Mesothelial cell of epicardium (in vitro differentiated cells): ENCODE measurements around the gene PCDHB10. TPM values are rescaled to one million over a fixed set of nuclear protein-coding genes. Genes with fewer than 3 reads are reported as not detected.
"Not testable (repeated sequence)": the region's sequence is repeated elsewhere in the genome, so short reads cannot be mapped to it uniquely, and the experiment has no call there.

Source experiments
- DNase-seq, 2 experiments: peaks; one replicate each; pipeline ENCODE4 v3.0.0; 2021; ENCODE audit warnings: low spot score in 2 of 2; ENCODE audit not compliant: unreplicated experiment in 2 of 2
- H3K27ac Mint-ChIP-seq: 2 replicates; pipeline ENCODE4 v1.8.0; 2021; ENCODE audit warnings: mixed read lengths
- H3K27me3 Mint-ChIP-seq: 2 replicates; pipeline ENCODE4 v1.8.0; 2021; ENCODE audit warnings: low read depth, mixed read lengths
- H3K36me3 Mint-ChIP-seq: 2 replicates; pipeline ENCODE4 v1.8.0; 2021; ENCODE audit warnings: mixed read lengths
- H3K4me1 Mint-ChIP-seq: 2 replicates; pipeline ENCODE4 v1.8.0; 2021; ENCODE audit warnings: mixed read lengths
- H3K4me3 Mint-ChIP-seq: 2 replicates; pipeline ENCODE4 v1.8.0; 2021; ENCODE audit warnings: mild to moderate bottlenecking, moderate library complexity, mixed read lengths
- H3K9me3 Mint-ChIP-seq: 2 replicates; pipeline ENCODE4 v1.8.0; 2021; ENCODE audit warnings: mixed read lengths
- CTCF ChIP-seq: fragments of 200-600 bp; sonication (generic); IDR thresholded peaks from one replicate; pipeline ENCODE4 v1.5.0; 2021; ENCODE audit warnings: antibody characterized with exemption; ENCODE audit not compliant: unreplicated experiment
- total RNA-seq: library from RNA; stranded (reverse); gene quantifications from 3 replicates; pipeline ENCODE4 v1.2.1, GENCODE V29; 2021

PCDHB10 gene
- total RNA-seq, 1 donor from 2014 or later = 11.9 TPM

- DNase-seq = no peak
- Mint-ChIP-seq H3K27me3 (no peaks in the 10 kb centered on the region), H3K36me3 (peaks cover 34% of the 10 kb centered on the region), H3K4me3 (no peak overlapping the region), H3K9me3 (peaks cover 40% of the 10 kb centered on the region), H3K4me1 (no peaks in the 10 kb centered on the region), H3K27ac (no peak overlapping the region)
- no peak for TF ChIP-seq CTCF
These were observed 11.8 kb upstream of the PCDHB10 start for GRCh38 chr5:141180313-141180712.

GRCh38 chr5:141182248-141182647 lies 9.9 kb upstream of the PCDHB10 start, which contains the start of gene PCDHB16:
TSS of gene PCDHB16 (plus strand) at chr5:141182387. CDS start at chr5:141182560, 173 bp downstream.
- TF ChIP-seq CTCF = no peak
- Mint-ChIP-seq H3K27ac (peak within 1 kb of the TSS; percentile 95), H3K4me3 (peak within 1 kb of the TSS; percentile 88), H3K27me3 (no peaks in the 10 kb centered on the region), H3K36me3 (peaks cover 48% of the 10 kb centered on the region), H3K4me1 (no peaks in the 10 kb centered on the region), H3K9me3 (peaks cover 53% of the 10 kb centered on the region)
- peak; percentile 46 to 70 for DNase-seq

- not testable (repeated sequence) for H3K27ac Mint-ChIP-seq, DNase-seq, H3K4me1 Mint-ChIP-seq, H3K27me3 Mint-ChIP-seq
- H3K9me3 Mint-ChIP-seq = peaks cover 64% of the 10 kb centered on the region
- H3K36me3 Mint-ChIP-seq = peaks cover 59% of the 10 kb centered on the region
- H3K4me3 Mint-ChIP-seq = peak overlapping the region; percentile 41
These were observed 7.9 kb upstream of the PCDHB10 start for GRCh38 chr5:141184117-141184855.

- Mint-ChIP-seq H3K9me3 (peaks cover 66% of the 10 kb centered on the region), H3K27ac (peak within 1 kb of the TSS; percentile 48), H3K27me3 (no peaks in the 10 kb centered on the region), H3K4me3 (peak within 1 kb of the TSS; percentile 59), H3K4me1 (no peaks in the 10 kb centered on the region), H3K36me3 (peaks cover 66% of the 10 kb centered on the region)
- no peak for DNase-seq
- peak; percentile 60 for TF ChIP-seq CTCF
These were observed 5.1 kb upstream of the PCDHB10 start, which contains the start of gene PCDHB9 for GRCh38 chr5:141186897-141187512. TSS of gene PCDHB9 (plus strand) at chr5:141187161. CDS start at chr5:141187319, 158 bp downstream.

- Mint-ChIP-seq H3K36me3 (peaks cover 63% of the 10 kb centered on the region), H3K9me3 (peaks cover 62% of the 10 kb centered on the region)
- not testable (repeated sequence) for H3K4me3 Mint-ChIP-seq, H3K4me1 Mint-ChIP-seq, H3K27me3 Mint-ChIP-seq, H3K27ac Mint-ChIP-seq, DNase-seq
These were observed 3.5 kb upstream of the PCDHB10 start for GRCh38 chr5:141188682-141189081.

GRCh38 chr5:141189131-141189530 lies 3.0 kb upstream of the PCDHB10 start:
- H3K4me3 Mint-ChIP-seq, H3K27ac Mint-ChIP-seq, H3K4me1 Mint-ChIP-seq, H3K27me3 Mint-ChIP-seq, DNase-seq: not testable (repeated sequence)
- Mint-ChIP-seq H3K36me3 (peaks cover 63% of the 10 kb centered on the region), H3K9me3 (peaks cover 61% of the 10 kb centered on the region)

GRCh38 chr5:141194332-141194731 lies 2.2 kb downstream of the PCDHB10 start:
- H3K4me3 Mint-ChIP-seq, H3K4me1 Mint-ChIP-seq, H3K27ac Mint-ChIP-seq, H3K27me3 Mint-ChIP-seq, DNase-seq: not testable (repeated sequence)
- peaks cover 65% of the 10 kb centered on the region for H3K9me3 Mint-ChIP-seq
- peaks cover 56% of the 10 kb centered on the region for H3K36me3 Mint-ChIP-seq
